ENCODE measurements around the gene OLFML2B.

The OLFML2B gene

DNA sequence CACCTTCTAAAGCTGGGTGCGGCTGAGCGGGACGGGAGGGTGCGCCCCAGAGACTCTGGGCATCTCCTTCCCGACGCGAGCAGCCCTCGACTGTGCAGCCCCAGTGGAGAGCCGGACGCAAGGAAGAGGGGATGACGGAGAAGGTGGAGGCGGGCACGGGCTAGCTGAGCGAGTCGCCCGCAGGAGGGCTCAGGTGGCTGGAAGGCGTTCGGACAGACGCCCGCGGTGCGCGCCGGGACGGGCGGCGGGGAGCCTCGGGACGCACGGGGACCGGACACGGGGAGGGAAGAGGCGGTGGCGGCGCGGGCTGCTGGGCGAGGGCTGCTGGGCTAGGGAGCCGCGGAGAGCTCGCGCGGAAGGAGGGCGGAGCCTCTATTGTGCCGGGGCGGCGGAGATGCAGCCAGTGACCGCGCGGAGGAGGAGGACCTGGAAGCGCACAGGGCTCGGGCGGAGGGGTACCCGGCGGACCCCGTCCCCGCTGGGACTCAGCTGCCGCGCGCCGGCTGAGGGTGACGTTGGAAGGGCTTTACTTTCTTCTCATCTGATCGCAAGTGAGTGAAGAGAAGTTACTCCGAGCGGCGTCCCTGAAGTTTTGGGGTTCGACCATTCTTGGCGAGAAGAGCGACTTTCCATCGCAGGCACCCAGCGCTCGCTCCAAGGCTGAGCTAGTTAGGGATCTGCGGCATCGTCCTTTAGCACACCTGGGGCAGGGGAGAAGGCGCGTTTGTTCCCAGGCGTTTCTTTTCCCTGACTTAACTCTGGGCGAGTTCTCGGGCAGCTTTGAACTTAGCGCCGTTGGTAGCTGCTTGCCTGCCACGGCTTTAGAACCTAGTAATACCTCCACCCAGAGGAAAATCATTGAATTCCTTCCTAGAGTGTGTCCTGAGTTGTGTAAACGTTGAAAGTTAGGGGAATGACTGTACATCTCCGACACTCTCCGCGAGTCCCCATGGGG, at the start of gene OLFML2B:
Gene OLFML2B, minus strand, starts transcription at position 323 of the 955 bp plus-strand sequence. CDS start 439 bp downstream, outside the sequence.
- no peak for DNase-seq (ENCODE audit: low read depth)
- H3K4me3 ChIP-seq (ENCODE audit: low read depth, low read length) = peak within 1 kb of the TSS; percentile 49
- TF ChIP-seq, protein P1, sequence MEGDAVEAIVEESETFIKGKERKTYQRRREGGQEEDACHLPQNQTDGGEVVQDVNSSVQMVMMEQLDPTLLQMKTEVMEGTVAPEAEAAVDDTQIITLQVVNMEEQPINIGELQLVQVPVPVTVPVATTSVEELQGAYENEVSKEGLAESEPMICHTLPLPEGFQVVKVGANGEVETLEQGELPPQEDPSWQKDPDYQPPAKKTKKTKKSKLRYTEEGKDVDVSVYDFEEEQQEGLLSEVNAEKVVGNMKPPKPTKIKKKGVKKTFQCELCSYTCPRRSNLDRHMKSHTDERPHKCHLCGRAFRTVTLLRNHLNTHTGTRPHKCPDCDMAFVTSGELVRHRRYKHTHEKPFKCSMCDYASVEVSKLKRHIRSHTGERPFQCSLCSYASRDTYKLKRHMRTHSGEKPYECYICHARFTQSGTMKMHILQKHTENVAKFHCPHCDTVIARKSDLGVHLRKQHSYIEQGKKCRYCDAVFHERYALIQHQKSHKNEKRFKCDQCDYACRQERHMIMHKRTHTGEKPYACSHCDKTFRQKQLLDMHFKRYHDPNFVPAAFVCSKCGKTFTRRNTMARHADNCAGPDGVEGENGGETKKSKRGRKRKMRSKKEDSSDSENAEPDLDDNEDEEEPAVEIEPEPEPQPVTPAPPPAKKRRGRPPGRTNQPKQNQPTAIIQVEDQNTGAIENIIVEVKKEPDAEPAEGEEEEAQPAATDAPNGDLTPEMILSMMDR (IDR thresholded peaks at IDR 0.05; ENCODE audit: low read depth, low read length, missing control alignments) = no peak

DNA sequence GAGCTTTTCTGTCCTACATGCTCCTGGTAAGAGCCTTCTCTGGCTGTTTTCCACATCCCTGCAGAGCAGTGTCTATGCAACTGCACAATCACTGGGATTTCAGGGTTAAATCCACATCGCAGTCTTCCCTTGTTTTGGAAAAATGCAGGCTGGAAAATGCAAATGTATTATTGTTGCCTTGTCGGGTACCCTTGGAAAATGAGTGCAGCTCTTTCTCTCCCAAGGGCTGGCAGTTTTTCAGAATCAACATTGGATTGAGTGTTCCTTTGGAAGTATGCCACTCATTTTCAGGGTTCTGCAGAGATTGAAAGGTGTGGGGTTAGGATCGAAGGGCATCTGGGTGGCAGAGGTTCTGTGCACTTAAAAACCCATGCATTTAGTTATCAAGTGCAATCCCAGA, 49.1 kb upstream of the OLFML2B start:
- TF ChIP-seq, protein P1 (IDR thresholded peaks at IDR 0.05; ENCODE audit: low read depth, low read length, missing control alignments) = no peak
- DNase-seq (ENCODE audit: low read depth) = no peak
- H3K4me3 ChIP-seq (ENCODE audit: low read depth, low read length) = no peak overlapping the region

DNA sequence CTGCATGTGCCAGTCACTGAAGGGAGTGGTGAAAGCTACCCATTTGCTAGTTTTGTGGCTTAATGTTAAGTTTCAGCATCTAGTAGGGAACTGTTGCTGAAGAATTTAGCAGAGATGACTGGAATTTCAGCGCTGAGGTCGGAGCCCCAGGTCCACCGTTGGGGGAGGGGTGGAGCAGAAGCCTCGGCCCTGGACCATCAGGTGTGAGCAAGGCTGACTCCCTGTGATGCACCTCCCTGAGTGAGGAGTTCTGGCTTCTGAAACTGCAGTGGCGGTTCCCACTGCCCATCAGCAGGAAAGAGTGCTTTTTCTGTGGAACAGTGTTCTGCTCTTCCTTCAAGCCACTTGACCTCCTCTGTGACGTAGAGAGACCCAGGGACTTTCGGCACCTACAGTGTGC, 47.2 kb upstream of the OLFML2B start:
- no peak overlapping the region for H3K4me3 ChIP-seq (ENCODE audit: low read depth, low read length)

DNA sequence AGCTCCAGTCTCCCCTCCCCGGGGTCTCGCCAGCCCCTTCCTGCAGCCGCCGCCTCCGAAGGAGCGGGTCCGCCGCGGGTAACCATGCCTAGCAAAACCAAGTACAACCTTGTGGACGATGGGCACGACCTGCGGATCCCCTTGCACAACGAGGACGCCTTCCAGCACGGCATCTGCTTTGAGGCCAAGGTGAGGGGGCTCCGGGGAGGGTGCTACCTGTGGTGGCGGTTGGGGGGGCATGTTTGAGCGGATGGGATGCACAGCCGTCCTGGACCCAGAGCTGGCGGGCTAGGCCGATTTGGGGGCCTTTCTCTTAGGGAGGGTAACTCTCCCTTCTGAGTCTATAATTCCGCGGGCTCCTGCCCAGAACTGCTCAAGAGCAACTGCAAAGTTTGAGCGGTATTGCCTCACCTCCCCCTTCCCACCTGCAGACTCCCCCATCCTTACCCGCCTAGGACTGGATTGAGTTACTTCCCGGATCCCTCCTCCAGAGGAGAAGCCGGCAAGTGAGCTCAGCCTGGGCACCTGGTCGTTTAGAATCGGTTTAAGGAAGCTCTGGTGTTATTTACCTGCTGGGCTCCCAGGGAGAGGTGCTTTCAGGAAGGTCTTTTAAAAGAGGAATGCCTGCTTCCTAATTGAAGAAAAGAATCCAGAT, 46.6 kb upstream of the OLFML2B start:
- peak overlapping the region; percentile 60; the same call in 1 of the 2 replicates for H3K4me3 ChIP-seq (ENCODE audit: low read depth, low read length)
- TF ChIP-seq, protein P1 (IDR thresholded peaks at IDR 0.05; ENCODE audit: low read depth, low read length, missing control alignments) = no peak
- no peak for DNase-seq (ENCODE audit: low read depth)

More for the DNA sequence above, 47.2 kb upstream of the OLFML2B start:
- TF ChIP-seq, protein P1 (IDR thresholded peaks at IDR 0.05; ENCODE audit: low read depth, low read length, missing control alignments) = no peak
- DNase-seq (ENCODE audit: low read depth) = no peak

DNA sequence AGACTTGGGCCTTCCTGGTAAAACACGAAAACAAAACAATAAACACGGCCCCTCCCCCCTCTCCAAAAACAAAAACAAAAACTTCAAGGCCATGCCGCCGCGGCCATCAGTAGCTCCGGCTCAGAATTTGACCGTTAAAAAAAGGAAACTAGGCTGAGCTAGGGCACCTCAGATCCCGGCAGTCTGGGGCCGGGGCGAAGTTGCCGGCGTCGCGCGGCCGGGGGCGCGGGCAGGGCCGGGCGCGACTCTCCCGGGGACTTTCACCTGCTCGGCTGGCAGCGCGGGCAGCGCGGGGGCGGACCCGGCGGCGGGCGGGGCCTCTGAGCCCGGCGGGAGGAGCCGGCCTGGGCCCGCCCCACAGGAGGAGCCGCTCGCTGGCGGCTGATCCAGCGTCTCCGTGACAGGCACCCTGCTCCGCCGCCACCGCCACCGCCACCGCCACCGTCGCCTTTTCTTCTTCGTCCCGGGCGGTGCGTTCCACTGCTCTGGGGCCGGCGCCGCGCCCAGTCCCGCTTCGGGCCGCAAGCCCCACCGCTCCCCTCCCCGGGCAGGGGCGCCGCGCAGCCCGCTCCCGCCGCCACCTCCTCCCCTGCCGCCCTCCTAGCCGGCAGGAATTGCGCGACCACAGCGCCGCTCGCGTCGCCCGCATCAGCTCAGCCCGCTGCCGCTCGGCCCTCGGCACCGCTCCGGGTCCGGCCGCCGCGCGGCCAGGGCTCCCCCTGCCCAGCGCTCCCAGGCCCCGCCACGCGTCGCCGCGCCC, 45.8 kb upstream of the OLFML2B start, which contains the start of gene NOS1AP:
Gene NOS1AP, plus strand, starts transcription at position 358 of the 760 bp plus-strand sequence. CDS start 487 bp downstream, outside the sequence.
- H3K4me3 ChIP-seq (ENCODE audit: low read depth, low read length) = peak within 1 kb of the TSS; percentile 60
- TF ChIP-seq, protein P1 (IDR thresholded peaks at IDR 0.05; ENCODE audit: low read depth, low read length, missing control alignments) = no peak
- no peak for DNase-seq (ENCODE audit: low read depth)

DNA sequence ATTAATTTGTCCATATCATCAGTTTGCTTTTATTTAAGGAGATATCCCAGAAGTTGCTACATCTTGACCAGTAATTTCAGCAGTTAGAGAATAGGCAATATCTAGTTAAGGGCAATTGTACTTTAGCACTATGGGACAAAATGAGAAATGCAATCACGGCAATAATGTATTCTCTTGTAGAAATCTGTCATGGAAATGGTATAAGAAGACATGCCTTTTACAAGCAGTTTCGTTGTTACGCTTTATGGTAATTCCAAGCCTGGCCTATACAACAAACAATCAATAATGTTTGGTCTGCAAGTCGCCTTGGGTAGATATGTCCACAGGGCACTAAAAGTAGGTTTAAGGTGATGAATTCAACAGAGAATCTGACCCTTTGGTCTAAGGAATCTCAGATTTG, 44.6 kb upstream of the OLFML2B start:
- no peak for DNase-seq (ENCODE audit: low read depth)
- TF ChIP-seq, protein P1 (IDR thresholded peaks at IDR 0.05; ENCODE audit: low read depth, low read length, missing control alignments) = no peak
- H3K4me3 ChIP-seq (ENCODE audit: low read depth, low read length) = no peak overlapping the region
